Keratinocyte (primary cell): ENCODE results near the gene SMIM38. TPM values are rescaled to one million over a fixed set of nuclear protein-coding genes. Genes with fewer than 3 reads are reported as not detected.

Source experiments
- DNase-seq: peaks from one replicate; pipeline ENCODE4 v3.0.0-alpha.2; 2011; ENCODE audit warnings: low read depth, missing footprints, low spot score
- FAIRE-seq: peaks from 2 replicates; lab custom pipeline; 2011; peaks lifted over from hg19 to GRCh38; lab: Jason Lieb, UNC
- H2AFZ ChIP-seq: 2 replicates; pipeline ENCODE4 v1.6.0; 2012; ENCODE audit warnings: low read length, control low read depth, inconsistent platforms; ENCODE audit not compliant: control insufficient read depth
- H3K27ac ChIP-seq: 2 replicates; pipeline ENCODE4 v1.5.1; 2011; ENCODE audit warnings: low read length; ENCODE audit not compliant: control insufficient read depth, insufficient read depth
- H3K27me3 ChIP-seq: 3 replicates; pipeline ENCODE4 v1.6.0; 2011; ENCODE audit warnings: low read length; ENCODE audit not compliant: control insufficient read depth, insufficient read depth; ENCODE audit errors: extremely low read depth
- H3K36me3 ChIP-seq, 2 experiments: 2 replicates in 1 of 2; 3 replicates in 1 of 2; pipeline ENCODE4 v1.5.1; 2011; ENCODE audit warnings: low read length in 2 of 2, mild to moderate bottlenecking in 1 of 2; ENCODE audit not compliant: control insufficient read depth in 2 of 2, insufficient read depth in 2 of 2; ENCODE audit errors: extremely low read depth in 1 of 2
- H3K4me1 ChIP-seq: 3 replicates; pipeline ENCODE4 v1.5.1; 2011; ENCODE audit warnings: low read length; ENCODE audit not compliant: control insufficient read depth, insufficient read depth; ENCODE audit errors: extremely low read depth
- H3K4me2 ChIP-seq: 3 replicates; pipeline ENCODE4 v1.6.0; 2011; ENCODE audit warnings: low read depth, low read length; ENCODE audit not compliant: control insufficient read depth, insufficient read depth; ENCODE audit errors: extremely low read depth
- H3K4me3 ChIP-seq, 3 experiments: fragments of 200-600 bp in 1 of 3; sonication (generic) in 1 of 3; 2 replicates in 2 of 3; 3 replicates in 1 of 3; pipeline ENCODE4 v1.5.1; 2011 to 2016; ENCODE audit warnings: low read length in 3 of 3, mild to moderate bottlenecking in 3 of 3, control low read depth in 2 of 3, inconsistent platforms in 1 of 3, low read depth in 1 of 3, mixed read lengths in 1 of 3, mixed run types in 1 of 3, moderate library complexity in 1 of 3; ENCODE audit not compliant: control insufficient read depth in 2 of 3, insufficient read depth in 2 of 3; ENCODE audit errors: extremely low read depth in 1 of 3
- H3K79me2 ChIP-seq: 2 replicates; pipeline ENCODE4 v1.6.0; 2012; ENCODE audit warnings: low read length; ENCODE audit not compliant: control insufficient read depth, insufficient read depth
- H3K9ac ChIP-seq: 3 replicates; pipeline ENCODE4 v1.6.0; 2011; ENCODE audit warnings: low read length; ENCODE audit not compliant: control insufficient read depth, insufficient read depth; ENCODE audit errors: extremely low read depth
- H3K9me1 ChIP-seq: 3 replicates; pipeline ENCODE4 v1.6.0; 2011; ENCODE audit warnings: low read length; ENCODE audit not compliant: control insufficient read depth, insufficient read depth; ENCODE audit errors: extremely low read depth
- H3K9me3 ChIP-seq: 2 replicates; pipeline ENCODE4 v1.5.1; 2012; ENCODE audit warnings: low read depth, low read length; ENCODE audit not compliant: control insufficient read depth
- H4K20me1 ChIP-seq: 3 replicates; pipeline ENCODE4 v1.6.0; 2011; ENCODE audit warnings: low read length; ENCODE audit not compliant: control insufficient read depth, insufficient read depth; ENCODE audit errors: extremely low read depth
- EZH2 ChIP-seq: IDR thresholded peaks from one replicate; pipeline ENCODE4 v1.6.1; 2012; ENCODE audit warnings: inconsistent platforms, mild to moderate bottlenecking, low read length, moderate library complexity
- dilution Hi-C: fragments of 300-500 bp; cut with MboI; formaldehyde crosslinking; loops from one replicate; pipeline ENCODE4 v1.7.0; 2020; ENCODE audit warnings: low sequenced_read_pairs; ENCODE audit not compliant: extremely low pct_ligation_motif_present
- polyA plus RNA-seq, 5 experiments: library from polyadenylated mRNA; depleted of rRNA in 3 of 5; stranded (reverse) in 3 of 5; stranded (forward) in 1 of 5; unstranded in 1 of 5; fragments of >200 nt; gene quantifications; 1 replicate in 1 of 5; 2 replicates in 3 of 5; 3 replicates in 1 of 5; pipeline versions ENCODE4 v1.2.1 to v1.2.3, GENCODE V29; 2011 to 2012; ENCODE audit warnings: missing spikeins in 2 of 5, low read depth in 1 of 5, low replicate concordance in 1 of 5
- TF ChIP-seq, protein P1 (sequence below), 3 experiments: IDR thresholded peaks in 1 of 3; conservative IDR thresholded peaks in 1 of 3; optimal IDR thresholded peaks in 1 of 3; 2 replicates in 2 of 3; 3 replicates in 1 of 3; pipeline versions ENCODE3 to v1.5.1; 2011; ENCODE audit warnings: low read length in 3 of 3, mild to moderate bottlenecking in 3 of 3, moderate library complexity in 2 of 3, control low read depth in 1 of 3, inconsistent platforms in 1 of 3; ENCODE audit not compliant: insufficient read depth in 2 of 3; ENCODE audit errors: extremely low read depth in 1 of 3

SMIM38 gene
- polyA plus RNA-seq, 1 donor (not counting 4 experiments of a cell fraction or from before 2014, with no cell fraction given) = not detected

DNA sequence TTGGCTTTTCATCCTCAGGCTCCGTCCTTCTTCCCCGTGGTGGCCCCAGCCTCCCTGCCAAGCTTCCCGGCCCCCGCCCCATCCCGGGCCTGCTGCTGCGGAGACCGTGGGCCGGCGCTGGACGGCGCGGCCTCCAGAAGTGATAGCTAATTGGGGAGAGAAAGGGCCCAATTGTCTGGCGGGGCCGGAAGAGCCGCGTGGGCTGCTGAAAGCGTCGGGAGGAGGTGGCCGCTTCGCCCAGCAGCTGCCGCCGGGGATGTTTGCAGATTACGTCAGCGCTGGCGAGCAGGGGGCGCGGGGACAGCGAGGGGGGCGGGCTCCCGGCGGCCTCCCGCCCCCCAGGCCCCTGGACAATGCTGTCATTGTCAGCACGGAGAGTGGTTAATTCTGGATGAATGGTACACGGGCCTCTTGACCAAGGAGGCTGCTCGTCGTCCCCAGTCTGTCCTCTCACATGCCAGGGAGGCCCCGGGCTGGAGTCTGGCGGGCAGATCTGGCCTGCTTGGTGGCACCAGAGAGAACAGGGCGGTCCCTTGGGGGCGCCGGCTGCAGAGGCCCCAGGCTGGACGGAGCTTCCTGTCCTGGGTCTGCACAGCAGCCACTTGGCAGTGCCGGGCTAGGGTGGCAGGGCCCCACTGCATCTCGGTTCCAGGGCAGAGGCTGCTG lies 1.6 kb downstream of the SMIM38 start:
- Histone ChIP-seq H3K9me1 (no peaks in the 10 kb centered on the region), H4K20me1 (no peaks in the 10 kb centered on the region), H3K4me1 (no peaks in the 10 kb centered on the region), H3K79me2 (no peaks in the 10 kb centered on the region), H3K36me3 (no peaks in the 10 kb centered on the region), H3K4me3 (no peak overlapping the region), H2AFZ (no peak overlapping the region), H3K9me3 (no peaks in the 10 kb centered on the region), H3K9ac (no peak overlapping the region), H3K27me3 (peaks cover 26% of the 10 kb centered on the region), H3K27ac (no peak overlapping the region), H3K4me2 (no peak overlapping the region)
- no peak for DNase-seq
- dilution Hi-C loops = no loop called here
- no peak for TF ChIP-seq EZH2
- TF ChIP-seq, protein P1, sequence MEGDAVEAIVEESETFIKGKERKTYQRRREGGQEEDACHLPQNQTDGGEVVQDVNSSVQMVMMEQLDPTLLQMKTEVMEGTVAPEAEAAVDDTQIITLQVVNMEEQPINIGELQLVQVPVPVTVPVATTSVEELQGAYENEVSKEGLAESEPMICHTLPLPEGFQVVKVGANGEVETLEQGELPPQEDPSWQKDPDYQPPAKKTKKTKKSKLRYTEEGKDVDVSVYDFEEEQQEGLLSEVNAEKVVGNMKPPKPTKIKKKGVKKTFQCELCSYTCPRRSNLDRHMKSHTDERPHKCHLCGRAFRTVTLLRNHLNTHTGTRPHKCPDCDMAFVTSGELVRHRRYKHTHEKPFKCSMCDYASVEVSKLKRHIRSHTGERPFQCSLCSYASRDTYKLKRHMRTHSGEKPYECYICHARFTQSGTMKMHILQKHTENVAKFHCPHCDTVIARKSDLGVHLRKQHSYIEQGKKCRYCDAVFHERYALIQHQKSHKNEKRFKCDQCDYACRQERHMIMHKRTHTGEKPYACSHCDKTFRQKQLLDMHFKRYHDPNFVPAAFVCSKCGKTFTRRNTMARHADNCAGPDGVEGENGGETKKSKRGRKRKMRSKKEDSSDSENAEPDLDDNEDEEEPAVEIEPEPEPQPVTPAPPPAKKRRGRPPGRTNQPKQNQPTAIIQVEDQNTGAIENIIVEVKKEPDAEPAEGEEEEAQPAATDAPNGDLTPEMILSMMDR (optimal IDR thresholded peaks at IDR 0.05 in 1 of 3, IDR thresholded peaks at IDR 0.05 in 1 of 3, conservative IDR thresholded peaks at IDR 0.05 in 1 of 3; ENCODE audit: extremely low read depth in 1 of 3, insufficient read depth in 2 of 3, low read length in 3 of 3) = no peak
- no peak for FAIRE-seq

DNA sequence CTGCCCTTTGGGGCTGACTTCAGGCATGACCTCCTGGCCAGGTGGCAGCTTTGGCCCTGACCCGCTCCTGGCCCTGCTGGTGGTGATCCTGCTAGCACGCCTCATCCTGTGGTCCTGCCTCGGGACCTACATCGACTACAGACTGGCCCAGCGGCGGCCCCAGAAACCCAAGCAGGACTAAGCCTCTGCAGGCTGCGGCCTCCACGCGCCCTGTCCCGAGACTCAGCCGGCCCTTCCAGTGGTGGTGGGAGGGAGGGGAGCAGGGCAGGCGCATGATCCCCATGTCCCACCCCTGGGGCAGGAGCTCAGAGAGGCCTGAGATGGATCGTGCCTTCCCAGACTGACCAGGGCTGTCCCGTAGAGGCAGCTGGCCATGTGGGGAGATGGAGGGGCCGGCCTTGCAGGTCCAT lies 2.1 kb downstream of the SMIM38 start:
- Histone ChIP-seq H2AFZ (no peak overlapping the region), H4K20me1 (no peaks in the 10 kb centered on the region), H3K9ac (no peak overlapping the region), H3K9me1 (no peaks in the 10 kb centered on the region), H3K27ac (no peak overlapping the region), H3K9me3 (no peaks in the 10 kb centered on the region), H3K27me3 (peaks cover 26% of the 10 kb centered on the region), H3K4me2 (no peak overlapping the region), H3K36me3 (no peaks in the 10 kb centered on the region), H3K4me1 (no peaks in the 10 kb centered on the region), H3K4me3 (no peak overlapping the region), H3K79me2 (no peaks in the 10 kb centered on the region)
- FAIRE-seq (no peak), DNase-seq (no peak)
- no peak for TF ChIP-seq EZH2
- TF ChIP-seq, protein P1 (optimal IDR thresholded peaks at IDR 0.05 in 1 of 3, IDR thresholded peaks at IDR 0.05 in 1 of 3, conservative IDR thresholded peaks at IDR 0.05 in 1 of 3; ENCODE audit: extremely low read depth in 1 of 3, insufficient read depth in 2 of 3, low read length in 3 of 3) = no peak
- dilution Hi-C loops = no loop called here
